ENCODE data around the gene DAAM2.

The DAAM2 gene

GRCh38 chr6:39942903-39943580, 150.9 kb downstream of the DAAM2 start:
- Mint-ChIP-seq H3K36me3 (no peaks in the 10 kb centered on the region), H3K9me3 (no peaks in the 10 kb centered on the region), H3K4me3 (no peak overlapping the region), H3K27ac (no peak overlapping the region), H3K4me1 (no peaks in the 10 kb centered on the region), H3K27me3 (peaks cover 5% of the 10 kb centered on the region)
- ATAC-seq (ENCODE audit: low read depth) = no peak
- DNase-seq (ENCODE audit: low spot score in 2 of 2) = no peak

- Mint-ChIP-seq H3K9me3 (no peaks in the 10 kb centered on the region), H3K27me3 (peaks cover 5% of the 10 kb centered on the region), H3K27ac (no peak overlapping the region), H3K36me3 (no peaks in the 10 kb centered on the region), H3K4me3 (no peak overlapping the region), H3K4me1 (no peaks in the 10 kb centered on the region)
- no peak for ATAC-seq (ENCODE audit: low read depth)
- DNase-seq (ENCODE audit: low spot score in 2 of 2) = no peak
Observed at GRCh38 chr6:39945626-39946025, 153.4 kb downstream of the DAAM2 start.

DNA sequence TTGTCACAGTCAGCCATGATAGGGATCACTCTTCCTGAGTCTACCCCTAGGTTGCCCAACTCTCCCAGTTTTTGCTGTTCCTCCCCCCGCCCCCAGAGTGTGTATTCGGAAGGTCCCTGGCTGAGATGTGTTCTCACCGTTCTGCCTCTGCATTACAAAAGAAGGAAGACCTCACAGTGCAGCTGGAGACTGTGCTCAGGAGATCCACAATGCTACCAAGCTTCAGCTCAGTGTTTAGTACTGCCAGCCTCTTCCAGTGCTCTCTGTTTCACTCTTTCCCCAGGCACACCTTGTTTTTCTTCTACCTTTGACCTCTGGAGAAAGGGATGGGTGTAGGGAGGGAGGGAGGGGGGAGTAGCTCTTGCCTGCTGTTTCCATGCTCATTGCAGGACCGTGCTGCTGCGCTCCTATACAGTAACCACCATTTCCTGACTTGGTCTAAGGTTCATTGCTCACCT, 155.5 kb downstream of the DAAM2 start:
- Mint-ChIP-seq H3K36me3 (no peaks in the 10 kb centered on the region), H3K4me1 (no peaks in the 10 kb centered on the region), H3K9me3 (no peaks in the 10 kb centered on the region), H3K4me3 (no peak overlapping the region), H3K27me3 (peaks cover 5% of the 10 kb centered on the region), H3K27ac (no peak overlapping the region)
- DNase-seq (ENCODE audit: low spot score in 2 of 2) (no peak), ATAC-seq (ENCODE audit: low read depth) (no peak)

DNA sequence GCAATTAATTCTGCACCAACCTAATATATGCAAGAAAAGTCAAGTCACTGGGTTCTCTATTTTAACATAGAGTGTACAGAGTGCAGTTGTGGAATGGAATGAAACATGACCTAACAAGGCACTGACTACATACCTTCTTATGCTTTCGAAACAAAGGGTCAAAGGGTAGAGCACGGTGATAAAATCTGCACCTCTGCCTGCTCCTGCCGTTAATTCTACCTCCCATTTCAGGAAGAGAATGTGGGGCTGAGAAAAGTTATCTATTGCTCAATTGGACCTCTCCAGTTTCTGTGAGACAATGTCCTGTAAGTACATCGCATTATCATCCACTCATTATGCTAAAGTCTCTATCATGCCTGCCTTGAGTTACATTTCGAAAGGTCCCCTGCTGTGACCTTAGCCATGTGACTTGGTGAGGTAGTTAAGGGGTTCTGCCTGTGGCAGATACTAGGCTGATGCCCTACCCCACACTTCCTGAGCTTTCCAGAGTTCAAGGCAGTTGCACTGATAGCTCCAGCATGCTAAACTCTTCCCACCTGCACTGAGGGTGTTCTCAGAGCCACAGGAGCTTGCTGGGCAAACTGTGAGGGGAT, 156.1 kb downstream of the DAAM2 start:
- Mint-ChIP-seq H3K27me3 (peaks cover 5% of the 10 kb centered on the region), H3K4me3 (no peak overlapping the region), H3K36me3 (no peaks in the 10 kb centered on the region), H3K9me3 (no peaks in the 10 kb centered on the region), H3K27ac (no peak overlapping the region), H3K4me1 (no peaks in the 10 kb centered on the region)
- DNase-seq (ENCODE audit: low spot score in 2 of 2) = no peak
- ATAC-seq (ENCODE audit: low read depth) = no peak

- no peak for DNase-seq (ENCODE audit: low spot score in 2 of 2)
- Mint-ChIP-seq H3K27me3 (peaks cover 5% of the 10 kb centered on the region), H3K4me1 (no peaks in the 10 kb centered on the region), H3K36me3 (no peaks in the 10 kb centered on the region), H3K27ac (no peak overlapping the region), H3K4me3 (no peak overlapping the region), H3K9me3 (no peaks in the 10 kb centered on the region)
- ATAC-seq (ENCODE audit: low read depth) = no peak
Observed at GRCh38 chr6:39950125-39950720, 158.0 kb downstream of the DAAM2 start.

GRCh38 chr6:39951191-39951590, 159.0 kb downstream of the DAAM2 start:
- H3K4me3 Mint-ChIP-seq = no peak overlapping the region
- peaks cover 5% of the 10 kb centered on the region for H3K27me3 Mint-ChIP-seq
- H3K9me3 Mint-ChIP-seq = no peaks in the 10 kb centered on the region
- no peak for DNase-seq (ENCODE audit: low spot score in 2 of 2)
- ATAC-seq (ENCODE audit: low read depth) = no peak
- no peaks in the 10 kb centered on the region for H3K36me3 Mint-ChIP-seq
- no peaks in the 10 kb centered on the region for H3K4me1 Mint-ChIP-seq
- no peak overlapping the region for H3K27ac Mint-ChIP-seq

DNA sequence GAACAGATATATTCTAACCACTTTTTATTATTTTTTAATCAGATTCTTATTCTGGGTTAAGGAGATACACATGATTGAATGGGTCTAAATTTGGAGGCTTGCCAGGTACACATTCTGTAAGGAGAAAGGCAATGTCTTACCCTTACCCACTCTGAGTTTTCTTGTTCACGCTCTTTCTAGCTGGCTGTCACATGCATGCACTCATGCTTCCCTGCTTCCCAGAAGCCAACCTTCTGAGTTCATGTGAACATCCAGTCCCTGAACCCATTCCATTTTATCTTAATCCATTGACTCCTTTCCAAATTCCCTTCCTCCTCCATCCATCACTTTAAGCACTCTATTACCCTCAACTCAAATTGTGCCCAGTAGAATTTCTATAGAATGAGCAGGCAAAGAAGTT, 159.5 kb downstream of the DAAM2 start:
- no peak for ATAC-seq (ENCODE audit: low read depth)

DNA sequence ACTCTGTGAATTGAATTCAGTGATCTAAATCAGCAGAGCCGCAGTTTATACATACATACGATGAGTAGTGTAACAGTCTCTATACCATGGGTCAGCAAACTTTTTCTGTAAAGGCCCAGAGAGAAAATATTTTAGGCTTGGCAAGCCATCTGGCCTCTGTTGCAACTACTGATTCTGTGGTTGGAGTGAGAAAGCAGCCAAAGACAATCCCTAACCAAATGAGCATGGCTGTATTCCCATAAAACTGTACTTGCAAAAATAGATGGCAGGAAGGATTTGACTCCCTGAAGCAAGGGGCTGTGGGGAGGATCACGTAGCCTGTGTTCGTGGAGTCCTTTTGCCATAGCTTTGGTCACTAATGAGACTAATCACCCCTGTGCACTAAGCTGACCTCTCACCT, 160.0 kb downstream of the DAAM2 start:
- Mint-ChIP-seq H3K27ac (no peak overlapping the region), H3K4me3 (no peak overlapping the region), H3K4me1 (no peaks in the 10 kb centered on the region), H3K27me3 (peaks cover 4% of the 10 kb centered on the region), H3K9me3 (no peaks in the 10 kb centered on the region), H3K36me3 (no peaks in the 10 kb centered on the region)
- ATAC-seq (ENCODE audit: low read depth) = no peak
- no peak for DNase-seq (ENCODE audit: low spot score in 2 of 2)

More for the DNA sequence above, 159.5 kb downstream of the DAAM2 start:
- Mint-ChIP-seq H3K36me3 (no peaks in the 10 kb centered on the region), H3K4me3 (no peak overlapping the region), H3K9me3 (no peaks in the 10 kb centered on the region), H3K27ac (no peak overlapping the region), H3K27me3 (peaks cover 4% of the 10 kb centered on the region), H3K4me1 (no peaks in the 10 kb centered on the region)
- DNase-seq (ENCODE audit: low spot score in 2 of 2) = no peak

- Mint-ChIP-seq H3K4me3 (no peak overlapping the region), H3K27me3 (no peaks in the 10 kb centered on the region), H3K27ac (no peak overlapping the region), H3K9me3 (no peaks in the 10 kb centered on the region), H3K4me1 (no peaks in the 10 kb centered on the region), H3K36me3 (no peaks in the 10 kb centered on the region)
- DNase-seq (ENCODE audit: low spot score in 2 of 2) (no peak), ATAC-seq (ENCODE audit: low read depth) (no peak)
Observed at GRCh38 chr6:39953076-39953618, 161.0 kb downstream of the DAAM2 start.

Data from memory B cell (primary cell).